ENCODE data around the gene DTX1. TPM values are rescaled to one million over a fixed set of nuclear protein-coding genes. Genes with fewer than 3 reads are reported as not detected.

Gene DTX1
- total RNA-seq, 1 experiment from 2014 or later: not detected

GRCh38 chr12:113077057-113077858, 20.7 kb downstream of the DTX1 start:
- Histone ChIP-seq H3F3A (ENCODE audit: low read length, unreplicated experiment) (no peaks in the 10 kb centered on the region), H3K4me1 (ENCODE audit: insufficient read depth, low read length) (peaks cover 2% of the 10 kb centered on the region; the same call in 1 of the 2 replicates), H3K9me3 (ENCODE audit: low read length) (no peaks in the 10 kb centered on the region), H3K27ac (ENCODE audit: low read length) (no peak overlapping the region), H3K36me3 (ENCODE audit: low read depth, low read length) (no peaks in the 10 kb centered on the region), H3K9ac (ENCODE audit: low read length) (no peak overlapping the region), H3K4me2 (ENCODE audit: low read length) (no peak overlapping the region), H3K4me3 (ENCODE audit: low read length) (no peak overlapping the region), H3K27me3 (ENCODE audit: low read length) (no peaks in the 10 kb centered on the region), H4K20me1 (ENCODE audit: low read length) (no peaks in the 10 kb centered on the region), H3K9me2 (replicated peaks; ENCODE audit: low read length) (no peaks in the 10 kb centered on the region), H3K79me2 (ENCODE audit: low read length) (no peaks in the 10 kb centered on the region), H2AFZ (ENCODE audit: low read length) (no peak overlapping the region)
- no peak for TF ChIP-seq EZH2phosphoT487 (IDR thresholded peaks at IDR 0.05; ENCODE audit: borderline replicate concordance, low read length)
- TF ChIP-seq EZH2 (IDR thresholded peaks at IDR 0.05; ENCODE audit: low read length, unreplicated experiment): no peak
- no peak for TF ChIP-seq CTCF (conservative IDR thresholded peaks at IDR 0.05; ENCODE audit: low read depth, low read length)
- POLR2A ChIA-PET (ENCODE audit: unreplicated experiment): no interaction called here
- DNase-seq (no peak), ATAC-seq (no peak)
- CTCF ChIA-PET: no interaction called here
- intact Hi-C loops (cut with micrococcal nuclease): no loop called here
- BruUV-seq (replicated peaks): no TSS peak

- no TSS peak for BruUV-seq (replicated peaks)
- CTCF ChIA-PET: no interaction called here
- no peak for ATAC-seq
Observed at GRCh38 chr12:113077859-113078255, 21.3 kb downstream of the DTX1 start.

More at GRCh38 chr12:113077859-113078255, 21.3 kb downstream of the DTX1 start:
- Histone ChIP-seq H3K79me2 (ENCODE audit: low read length) (no peaks in the 10 kb centered on the region), H3F3A (ENCODE audit: low read length, unreplicated experiment) (no peaks in the 10 kb centered on the region), H3K27me3 (ENCODE audit: low read length) (no peaks in the 10 kb centered on the region), H3K27ac (ENCODE audit: low read length) (no peak overlapping the region), H3K36me3 (ENCODE audit: low read depth, low read length) (no peaks in the 10 kb centered on the region), H3K4me2 (ENCODE audit: low read length) (no peak overlapping the region), H3K9ac (ENCODE audit: low read length) (no peak overlapping the region), H3K4me3 (ENCODE audit: low read length) (no peak overlapping the region), H4K20me1 (ENCODE audit: low read length) (no peaks in the 10 kb centered on the region), H3K9me2 (replicated peaks; ENCODE audit: low read length) (no peaks in the 10 kb centered on the region), H2AFZ (ENCODE audit: low read length) (no peak overlapping the region), H3K4me1 (ENCODE audit: insufficient read depth, low read length) (no peaks in the 10 kb centered on the region), H3K9me3 (ENCODE audit: low read length) (no peaks in the 10 kb centered on the region)
- intact Hi-C loops (cut with micrococcal nuclease): no loop called here
- TF ChIP-seq EZH2 (IDR thresholded peaks at IDR 0.05; ENCODE audit: low read length, unreplicated experiment) (no peak), CTCF (conservative IDR thresholded peaks at IDR 0.05; ENCODE audit: low read depth, low read length) (no peak), EZH2phosphoT487 (IDR thresholded peaks at IDR 0.05; ENCODE audit: borderline replicate concordance, low read length) (no peak)
- no peak for DNase-seq
- POLR2A ChIA-PET (ENCODE audit: unreplicated experiment): no interaction called here

Measured in PC-3 (cell line).